ENCODE measurements around the gene ZSWIM8. TPM values are rescaled to one million over a fixed set of nuclear protein-coding genes. Genes with fewer than 3 reads are reported as not detected.

ZSWIM8 gene
- total RNA-seq, 4 donors from 2014 or later, result 66.4 to 123 (median 107) TPM

DNA sequence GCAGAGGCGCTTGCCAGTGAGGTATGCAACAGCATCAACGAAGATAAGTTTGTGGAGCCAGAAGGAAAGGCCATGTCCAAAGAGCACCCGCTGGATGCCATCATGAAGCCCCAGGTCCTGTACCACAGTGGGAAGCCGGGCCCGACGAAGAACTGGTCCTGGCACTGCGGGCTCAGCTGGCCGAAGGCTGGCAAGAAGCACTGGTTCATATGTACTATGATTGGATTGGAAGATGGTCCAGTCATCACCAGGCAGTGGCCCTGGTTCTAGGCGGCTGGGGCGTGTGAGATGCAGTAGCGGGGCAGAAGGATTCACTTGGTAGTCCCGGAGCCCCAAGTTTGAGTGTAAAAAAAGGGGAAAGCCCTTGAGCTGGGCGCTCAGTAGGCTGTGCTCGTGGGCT is 22.1 kb downstream of the ZSWIM8 start:
- TF ChIP-seq POLR2A (IDR thresholded peaks at IDR 0.05; ENCODE audit: low read depth) (no peak), POLR2AphosphoS5 (IDR thresholded peaks at IDR 0.05) (no peak), EP300 (IDR thresholded peaks at IDR 0.05) (no peak)
- TF ChIP-seq, protein P1, sequence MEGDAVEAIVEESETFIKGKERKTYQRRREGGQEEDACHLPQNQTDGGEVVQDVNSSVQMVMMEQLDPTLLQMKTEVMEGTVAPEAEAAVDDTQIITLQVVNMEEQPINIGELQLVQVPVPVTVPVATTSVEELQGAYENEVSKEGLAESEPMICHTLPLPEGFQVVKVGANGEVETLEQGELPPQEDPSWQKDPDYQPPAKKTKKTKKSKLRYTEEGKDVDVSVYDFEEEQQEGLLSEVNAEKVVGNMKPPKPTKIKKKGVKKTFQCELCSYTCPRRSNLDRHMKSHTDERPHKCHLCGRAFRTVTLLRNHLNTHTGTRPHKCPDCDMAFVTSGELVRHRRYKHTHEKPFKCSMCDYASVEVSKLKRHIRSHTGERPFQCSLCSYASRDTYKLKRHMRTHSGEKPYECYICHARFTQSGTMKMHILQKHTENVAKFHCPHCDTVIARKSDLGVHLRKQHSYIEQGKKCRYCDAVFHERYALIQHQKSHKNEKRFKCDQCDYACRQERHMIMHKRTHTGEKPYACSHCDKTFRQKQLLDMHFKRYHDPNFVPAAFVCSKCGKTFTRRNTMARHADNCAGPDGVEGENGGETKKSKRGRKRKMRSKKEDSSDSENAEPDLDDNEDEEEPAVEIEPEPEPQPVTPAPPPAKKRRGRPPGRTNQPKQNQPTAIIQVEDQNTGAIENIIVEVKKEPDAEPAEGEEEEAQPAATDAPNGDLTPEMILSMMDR (IDR thresholded peaks at IDR 0.05), result no peak
- Histone ChIP-seq H3K4me1 (peaks cover 16 to 51% (median 41%) of the 10 kb centered on the region in 4 donors), H3K4me3 (no peak overlapping the region), H3K9me3 (no peaks in the 10 kb centered on the region), H3K27me3 (peaks cover 0 to 3% (median 0%) of the 10 kb centered on the region in 4 donors), H3K36me3 (peaks cover 55 to 68% (median 64%) of the 10 kb centered on the region in 4 donors), H3K27ac (replicated peaks in 1 of 4) (no peak overlapping the region)
- WGBS, result 96% methylated on average over 14 of the region's 14 CpGs
- intact Hi-C loops (cut with DNase I), result no loop called here
- DNase-seq (ENCODE audit: extremely low spot score), result no peak

DNA sequence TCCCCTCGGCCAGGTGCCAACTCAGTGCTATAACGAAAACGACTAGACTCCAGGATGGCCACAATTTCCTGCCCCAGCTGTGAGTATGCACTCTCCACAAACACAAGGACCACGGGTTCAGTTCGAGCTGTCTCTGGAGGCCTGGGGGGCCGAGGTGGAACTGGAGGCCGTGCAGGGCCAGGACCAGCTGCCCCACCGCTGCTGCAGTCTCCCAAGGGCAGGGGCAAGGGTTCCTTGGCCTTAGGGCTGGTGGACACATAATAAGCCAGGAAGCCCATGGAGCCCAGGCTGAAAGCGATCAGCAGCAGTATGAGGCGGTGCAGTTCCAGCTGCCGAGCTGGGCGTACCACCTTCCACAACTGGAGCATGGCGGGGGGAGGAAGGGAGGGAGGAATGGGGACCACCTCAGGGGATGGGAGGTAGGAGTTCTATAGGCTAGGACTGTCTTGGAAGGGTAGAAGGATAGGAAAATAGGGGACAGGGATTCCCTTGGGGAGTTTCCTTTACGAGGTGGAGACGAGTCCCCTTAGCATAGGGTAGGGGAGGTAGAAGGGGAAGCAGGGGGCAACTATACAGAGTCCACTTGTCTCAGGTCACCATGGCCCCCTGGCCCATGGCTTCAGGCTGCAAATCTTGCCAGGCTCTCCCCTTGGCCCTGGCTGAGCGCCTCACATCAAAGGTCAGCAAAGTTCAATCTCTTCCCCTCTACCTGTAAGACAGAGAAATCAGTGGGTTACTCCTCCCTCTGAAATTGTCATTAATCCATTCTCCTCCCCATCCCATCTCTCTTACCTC is 22.8 kb downstream of the ZSWIM8 start:
- no peak overlapping the region for H3K4me3 ChIP-seq

DNA sequence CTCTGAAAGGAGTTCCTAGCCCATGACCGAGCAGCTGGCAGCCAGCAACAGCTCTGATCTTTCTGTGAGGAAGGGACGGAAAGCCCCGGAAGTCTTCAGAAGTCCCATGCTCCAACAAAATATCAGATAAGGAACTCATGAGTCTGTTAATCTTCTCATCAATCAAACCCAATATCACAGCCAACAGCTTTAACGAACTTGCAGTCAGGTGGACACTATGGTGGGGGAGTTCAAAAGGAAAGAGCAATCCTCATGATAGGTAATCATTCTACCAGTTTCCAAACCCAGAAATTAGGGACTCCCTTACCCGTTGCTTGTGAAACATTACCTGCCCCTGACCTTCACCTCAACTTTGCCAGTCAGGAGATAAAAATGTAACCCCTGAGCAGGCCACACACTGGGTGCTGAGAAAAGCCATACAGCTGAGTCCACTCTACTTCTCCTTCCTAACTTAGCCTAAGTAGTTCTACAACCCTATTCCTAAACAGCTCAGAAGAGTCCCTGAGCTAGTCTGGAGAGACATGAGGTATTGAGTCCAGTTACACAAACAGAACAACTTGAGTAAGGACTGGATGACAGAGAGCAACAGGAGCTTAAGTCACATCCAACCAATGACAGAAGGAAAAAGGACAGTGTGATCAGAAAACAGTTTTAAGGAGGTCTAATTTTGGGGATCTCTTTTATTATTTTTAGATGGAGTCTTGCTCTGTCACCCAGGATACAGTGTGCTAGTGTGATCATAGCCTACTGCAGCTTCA is 23.8 kb downstream of the ZSWIM8 start:
- intact Hi-C loops (cut with DNase I), result no loop called here

More for the DNA sequence above, 22.8 kb downstream of the ZSWIM8 start:
- Histone ChIP-seq H3K27me3 (peaks cover 0 to 3% (median 0%) of the 10 kb centered on the region in 4 donors), H3K4me1 (peaks cover 16 to 54% (median 43%) of the 10 kb centered on the region in 4 donors), H3K9me3 (no peaks in the 10 kb centered on the region), H3K27ac (replicated peaks in 1 of 4) (no peak overlapping the region), H3K36me3 (peaks cover 50 to 67% (median 60%) of the 10 kb centered on the region in 4 donors)
- no peak for TF ChIP-seq POLR2A (IDR thresholded peaks at IDR 0.05; ENCODE audit: low read depth)
- TF ChIP-seq, protein P1 (IDR thresholded peaks at IDR 0.05), result no peak
- no peak for TF ChIP-seq POLR2AphosphoS5 (IDR thresholded peaks at IDR 0.05)
- TF ChIP-seq EP300 (IDR thresholded peaks at IDR 0.05), result no peak
- intact Hi-C loops (cut with DNase I), result no loop called here
- 88% methylated on average over 11 of the region's 16 CpGs for WGBS
- DNase-seq (ENCODE audit: extremely low spot score), result no peak

GRCh38 chr10:73810358-73810734 is 24.9 kb downstream of the ZSWIM8 start:
- peaks cover 47 to 67% (median 55%) of the 10 kb centered on the region in 4 donors for H3K36me3 ChIP-seq
- TF ChIP-seq, protein P1 (IDR thresholded peaks at IDR 0.05), result no peak
- TF ChIP-seq POLR2A (IDR thresholded peaks at IDR 0.05; ENCODE audit: low read depth) (no peak), POLR2AphosphoS5 (IDR thresholded peaks at IDR 0.05) (no peak), EP300 (IDR thresholded peaks at IDR 0.05) (no peak)
- DNase-seq (ENCODE audit: extremely low spot score), result no peak
- peaks cover 16 to 54% (median 43%) of the 10 kb centered on the region in 4 donors for H3K4me1 ChIP-seq
- peaks cover 0 to 3% (median 0%) of the 10 kb centered on the region in 4 donors for H3K27me3 ChIP-seq
- 64% methylated on average over 7 of the region's 7 CpGs for WGBS
- H3K9me3 ChIP-seq, result no peaks in the 10 kb centered on the region
- H3K27ac ChIP-seq (replicated peaks in 1 of 4), result peak overlapping the region; percentile 94 to 99 (median 96)
- H3K4me3 ChIP-seq, result peak overlapping the region; percentile 92 to 97 (median 93)
- intact Hi-C loops (cut with DNase I), result no loop called here

More for the DNA sequence above, 23.8 kb downstream of the ZSWIM8 start:
- Histone ChIP-seq H3K36me3 (peaks cover 51 to 67% (median 56%) of the 10 kb centered on the region in 4 donors), H3K27ac (replicated peaks in 1 of 4) (no peak overlapping the region), H3K9me3 (no peaks in the 10 kb centered on the region), H3K4me1 (peaks cover 16 to 54% (median 43%) of the 10 kb centered on the region in 4 donors), H3K27me3 (peaks cover 0 to 3% (median 0%) of the 10 kb centered on the region in 4 donors), H3K4me3 (no peak overlapping the region)
- WGBS, result 79% methylated on average over 5 of the region's 5 CpGs
- TF ChIP-seq EP300 (IDR thresholded peaks at IDR 0.05), result no peak
- TF ChIP-seq, protein P1 (IDR thresholded peaks at IDR 0.05), result no peak
- TF ChIP-seq POLR2A (IDR thresholded peaks at IDR 0.05; ENCODE audit: low read depth), result no peak
- no peak for TF ChIP-seq POLR2AphosphoS5 (IDR thresholded peaks at IDR 0.05)
- no peak for DNase-seq (ENCODE audit: extremely low spot score)

Measured in esophagus muscularis mucosa (tissue), 4 donors.